Neural progenitor cell (in vitro differentiated cells): Measurements from ENCODE around the gene DNMT1. TPM values are rescaled to one million over a fixed set of nuclear protein-coding genes. Genes with fewer than 3 reads are reported as not detected.
A peak's percentile ranks its signal among the peaks of the same experiment; 100 is the strongest.

Experiments
- DNase-seq: peaks from one replicate; pipeline ENCODE4 v3.0.0-alpha.2; 2016; ENCODE audit warnings: low spot score
- H2AFZ ChIP-seq: fragments of 200-600 bp; sonication (generic); replicated peaks from 2 replicates; pipeline ENCODE4 v1.6.1; 2016; ENCODE audit warnings: antibody characterized with exemption
- H3F3A ChIP-seq: fragments of 200-600 bp; sonication (generic); 2 replicates; pipeline ENCODE4 v1.6.1; 2016; ENCODE audit warnings: antibody characterized with exemption, low read depth
- H3K27ac ChIP-seq: fragments of 200-600 bp; sonication (generic); 2 replicates; pipeline ENCODE4 v1.5.1; 2016; ENCODE audit warnings: mild to moderate bottlenecking
- H3K27me3 ChIP-seq: fragments of 200-600 bp; sonication (generic); 2 replicates; pipeline ENCODE4 v1.6.1; 2016; ENCODE audit warnings: mild to moderate bottlenecking, moderate library complexity
- H3K36me3 ChIP-seq: fragments of 200-600 bp; sonication (generic); 2 replicates; pipeline ENCODE4 v1.5.1; 2016
- H3K4me1 ChIP-seq: fragments of 200-600 bp; sonication (generic); 2 replicates; pipeline ENCODE4 v1.6.1; 2016; ENCODE audit warnings: mixed run types
- H3K4me2 ChIP-seq: fragments of 200-600 bp; sonication (generic); 2 replicates; pipeline ENCODE4 v1.6.1; 2016
- H3K4me3 ChIP-seq: fragments of 200-600 bp; sonication (generic); 2 replicates; pipeline ENCODE4 v1.5.1; 2016
- H3K79me2 ChIP-seq: fragments of 200-600 bp; sonication (generic); 2 replicates; pipeline ENCODE4 v1.6.1; 2016; ENCODE audit warnings: low read depth
- H3K9ac ChIP-seq: fragments of 200-600 bp; sonication (generic); 2 replicates; pipeline ENCODE4 v1.6.1; 2016
- H3K9me3 ChIP-seq: fragments of 200-600 bp; sonication (generic); 2 replicates; pipeline ENCODE4 v1.5.1; 2016; ENCODE audit warnings: low read depth
- H4K20me1 ChIP-seq: fragments of 200-600 bp; sonication (generic); 2 replicates; pipeline ENCODE4 v1.6.1; 2016; ENCODE audit warnings: low read depth
- H3K27ac Mint-ChIP-seq: 3 replicates; pipeline ENCODE4 v1.8.0; 2021; ENCODE audit warnings: mixed read lengths
- H3K27me3 Mint-ChIP-seq: 2 replicates; pipeline ENCODE4 v1.8.0; 2022; ENCODE audit warnings: low read depth, mild to moderate bottlenecking, inconsistent platforms, moderate library complexity, mixed read lengths; ENCODE audit not compliant: insufficient read depth
- H3K36me3 Mint-ChIP-seq: 3 replicates; pipeline ENCODE4 v1.8.0; 2021; ENCODE audit warnings: mixed read lengths
- H3K4me1 Mint-ChIP-seq: 3 replicates; pipeline ENCODE4 v1.8.0; 2021; ENCODE audit warnings: mixed read lengths
- H3K4me3 Mint-ChIP-seq: 3 replicates; pipeline ENCODE4 v1.8.0; 2021; ENCODE audit warnings: mild to moderate bottlenecking, moderate library complexity, mixed read lengths
- H3K9me3 Mint-ChIP-seq: 3 replicates; pipeline ENCODE4 v1.8.0; 2020; ENCODE audit warnings: mixed read lengths
- CTCF ChIP-seq: fragments of 200-600 bp; sonication (generic); IDR thresholded peaks from 2 replicates; pipeline ENCODE4 v1.5.1; 2017; ENCODE audit warnings: antibody characterized with exemption, mild to moderate bottlenecking
- EZH2 ChIP-seq: fragments of 200-600 bp; sonication (generic); IDR thresholded peaks from 2 replicates; pipeline ENCODE4 v1.6.1; 2017; ENCODE audit warnings: antibody characterized with exemption, mild to moderate bottlenecking, moderate library complexity
- EZH2phosphoT487 ChIP-seq: fragments of 200-600 bp; sonication (generic); IDR thresholded peaks from 2 replicates; pipeline ENCODE4 v1.6.1; 2017; ENCODE audit warnings: antibody characterized with exemption
- total RNA-seq: library from RNA; depleted of rRNA; stranded (reverse); fragments of >200 nt; gene quantifications from 2 replicates; pipeline ENCODE4 v1.2.3, GENCODE V29; 2015; ENCODE audit warnings: low replicate concordance

DNMT1 gene
- total RNA-seq, 1 donor from 2014 or later: 203 TPM

- Histone ChIP-seq H3K4me2 (no peak overlapping the region), H3K4me1 (peaks cover 5% of the 10 kb centered on the region), H3F3A (peaks cover 33% of the 10 kb centered on the region), H4K20me1 (peaks cover 34% of the 10 kb centered on the region), H3K9ac (no peak overlapping the region), H2AFZ (no peak overlapping the region), H3K79me2 (peaks cover 20% of the 10 kb centered on the region), H3K4me3 (no peak overlapping the region), H3K27me3 (no peaks in the 10 kb centered on the region), H3K9me3 (no peaks in the 10 kb centered on the region), H3K36me3 (no peaks in the 10 kb centered on the region), H3K27ac (no peak overlapping the region)
- Mint-ChIP-seq H3K4me1 (peaks cover 16% of the 10 kb centered on the region), H3K36me3 (peaks cover 7% of the 10 kb centered on the region), H3K27ac (no peak overlapping the region), H3K9me3 (no peaks in the 10 kb centered on the region), H3K27me3 (peaks cover 2% of the 10 kb centered on the region), H3K4me3 (peak overlapping the region; percentile 75)
- peak; percentile 45 for TF ChIP-seq CTCF
- no peak for TF ChIP-seq EZH2phosphoT487
- no peak for TF ChIP-seq EZH2
- peak; percentile 67 for DNase-seq
These were observed 34.2 kb upstream of the DNMT1 start for GRCh38 chr19:10228920-10229319.

DNA sequence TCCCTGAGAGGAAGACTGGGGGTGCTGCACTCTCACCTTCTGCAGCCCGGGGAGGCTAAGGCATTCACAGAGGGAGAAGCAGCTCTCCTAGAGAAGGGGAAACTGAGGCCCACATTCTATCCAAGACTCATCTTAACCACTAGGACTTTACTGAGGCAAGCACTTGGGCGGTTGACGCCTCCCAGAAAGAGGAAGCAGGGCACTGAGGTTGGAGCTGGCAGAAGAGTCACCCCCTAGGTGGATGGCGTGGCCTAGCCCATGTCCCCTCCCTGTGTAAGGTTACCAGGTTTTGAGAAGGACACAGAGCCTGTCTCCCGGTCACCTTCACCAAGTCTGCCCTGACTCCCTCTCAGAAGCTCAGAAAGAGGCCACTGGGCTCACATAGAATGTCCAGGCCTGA, 33.6 kb upstream of the DNMT1 start:
- Histone ChIP-seq H3K79me2 (peaks cover 20% of the 10 kb centered on the region), H3K9ac (no peak overlapping the region), H3F3A (peaks cover 33% of the 10 kb centered on the region), H3K4me2 (no peak overlapping the region), H4K20me1 (peaks cover 34% of the 10 kb centered on the region), H3K4me3 (no peak overlapping the region), H3K36me3 (no peaks in the 10 kb centered on the region), H2AFZ (no peak overlapping the region), H3K4me1 (peaks cover 5% of the 10 kb centered on the region), H3K27me3 (no peaks in the 10 kb centered on the region), H3K27ac (no peak overlapping the region), H3K9me3 (no peaks in the 10 kb centered on the region)
- Mint-ChIP-seq H3K27me3 (peaks cover 2% of the 10 kb centered on the region), H3K4me1 (peaks cover 16% of the 10 kb centered on the region), H3K4me3 (peak overlapping the region; percentile 21), H3K27ac (no peak overlapping the region), H3K9me3 (no peaks in the 10 kb centered on the region), H3K36me3 (peaks cover 8% of the 10 kb centered on the region)
- TF ChIP-seq CTCF (no peak), EZH2 (no peak), EZH2phosphoT487 (no peak)
- no peak for DNase-seq

GRCh38 chr19:10227026-10227971, 32.5 kb upstream of the DNMT1 start:
- Histone ChIP-seq H3K27me3 (no peaks in the 10 kb centered on the region), H3K9me3 (no peaks in the 10 kb centered on the region), H4K20me1 (peaks cover 34% of the 10 kb centered on the region), H3K4me2 (no peak overlapping the region), H2AFZ (no peak overlapping the region), H3K9ac (no peak overlapping the region), H3K79me2 (peaks cover 20% of the 10 kb centered on the region), H3K36me3 (no peaks in the 10 kb centered on the region), H3K4me1 (peaks cover 5% of the 10 kb centered on the region), H3F3A (peaks cover 33% of the 10 kb centered on the region), H3K27ac (no peak overlapping the region), H3K4me3 (no peak overlapping the region)
- Mint-ChIP-seq H3K27me3 (peaks cover 2% of the 10 kb centered on the region), H3K4me3 (peak overlapping the region; percentile 10), H3K4me1 (peaks cover 16% of the 10 kb centered on the region), H3K9me3 (no peaks in the 10 kb centered on the region), H3K27ac (no peak overlapping the region), H3K36me3 (peaks cover 9% of the 10 kb centered on the region)
- TF ChIP-seq EZH2phosphoT487 (no peak), CTCF (peak; percentile 17)
- no peak for DNase-seq
